Right atrium auricular region (tissue), 2 donors: Measurements from ENCODE around the gene TSEN54. TPM values are rescaled to one million over a fixed set of nuclear protein-coding genes. Genes with fewer than 3 reads are reported as not detected.

ENCODE experiments used
- DNase-seq: peaks from one replicate; pipeline ENCODE4 v3.0.0-alpha.2; 2019; ENCODE audit warnings: low spot score
- H3K27ac ChIP-seq, 2 donors: fragments of 200-600 bp; sonication (generic); 1 replicate in 1 of 2; 2 replicates in 1 of 2; pipeline ENCODE4 v1.5.1; 2016 to 2019
- H3K27me3 ChIP-seq, 2 donors: fragments of 200-600 bp; sonication (generic); one replicate each; pipeline versions ENCODE4 v1.5.1 to v1.6.0; 2017 to 2019
- H3K36me3 ChIP-seq: fragments of 200-600 bp; sonication (generic); one replicate; pipeline ENCODE4 v1.5.1; 2016
- H3K4me1 ChIP-seq, 2 donors: fragments of 200-600 bp; sonication (generic); one replicate each; pipeline versions ENCODE4 v1.5.1 to v1.6.0; 2017 to 2019
- H3K4me3 ChIP-seq, 2 donors: fragments of 200-600 bp; sonication (generic); 1 replicate in 1 of 2; 2 replicates in 1 of 2; pipeline ENCODE4 v1.5.1; 2017 to 2019; ENCODE audit warnings: mild to moderate bottlenecking in 1 of 2, moderate library complexity in 1 of 2
- H3K9me3 ChIP-seq, 2 donors: fragments of 200-600 bp; sonication (generic); one replicate each; pipeline ENCODE4 v1.5.1; 2019
- total RNA-seq, 2 donors: library from RNA; depleted of rRNA; stranded (reverse); fragments of >200 nt; gene quantifications; one replicate each; pipeline ENCODE4 v1.1.0, GENCODE V29; 2016
- TF ChIP-seq, protein P1 (sequence below), 2 donors: fragments of 200-600 bp; sonication (generic); IDR thresholded peaks; one replicate each; pipeline ENCODE4 v1.5.1; 2019; ENCODE audit warnings: antibody characterized with exemption in 2 of 2

TSEN54 gene
- total RNA-seq, 2 donors from 2014 or later: 9.6 to 13.8 TPM

DNA sequence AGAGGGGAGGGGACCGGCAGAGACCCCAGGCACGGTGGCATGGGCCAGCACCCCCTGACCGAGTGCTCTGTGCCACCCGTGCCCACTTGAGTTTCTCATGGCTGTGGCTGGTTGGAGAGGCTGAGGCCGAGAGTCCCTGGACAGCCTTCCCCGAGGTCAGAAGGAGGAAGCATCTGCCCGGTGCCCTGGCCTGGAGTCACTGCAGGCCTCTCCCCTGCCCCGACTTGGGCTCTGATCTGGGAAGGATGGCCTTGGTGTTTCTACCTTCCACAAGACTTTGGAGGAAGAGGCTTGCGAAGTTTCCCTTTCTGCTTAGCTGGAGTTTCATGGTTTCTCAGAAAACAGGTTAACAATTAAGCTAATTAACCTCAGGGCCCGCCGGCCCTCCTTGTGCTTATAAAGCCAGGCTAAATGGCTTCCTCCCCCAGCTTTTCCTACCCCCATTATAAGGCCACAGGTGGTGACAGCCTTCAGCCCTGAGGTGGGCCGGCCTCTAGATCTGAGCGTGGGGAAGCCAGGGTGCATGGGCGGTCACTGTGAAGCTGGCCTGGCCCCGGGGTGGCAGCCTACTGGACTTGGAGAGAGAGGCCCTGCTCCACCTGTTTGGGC, 26.5 kb downstream of the TSEN54 start:
- DNase-seq: no peak
- TF ChIP-seq, protein P1, sequence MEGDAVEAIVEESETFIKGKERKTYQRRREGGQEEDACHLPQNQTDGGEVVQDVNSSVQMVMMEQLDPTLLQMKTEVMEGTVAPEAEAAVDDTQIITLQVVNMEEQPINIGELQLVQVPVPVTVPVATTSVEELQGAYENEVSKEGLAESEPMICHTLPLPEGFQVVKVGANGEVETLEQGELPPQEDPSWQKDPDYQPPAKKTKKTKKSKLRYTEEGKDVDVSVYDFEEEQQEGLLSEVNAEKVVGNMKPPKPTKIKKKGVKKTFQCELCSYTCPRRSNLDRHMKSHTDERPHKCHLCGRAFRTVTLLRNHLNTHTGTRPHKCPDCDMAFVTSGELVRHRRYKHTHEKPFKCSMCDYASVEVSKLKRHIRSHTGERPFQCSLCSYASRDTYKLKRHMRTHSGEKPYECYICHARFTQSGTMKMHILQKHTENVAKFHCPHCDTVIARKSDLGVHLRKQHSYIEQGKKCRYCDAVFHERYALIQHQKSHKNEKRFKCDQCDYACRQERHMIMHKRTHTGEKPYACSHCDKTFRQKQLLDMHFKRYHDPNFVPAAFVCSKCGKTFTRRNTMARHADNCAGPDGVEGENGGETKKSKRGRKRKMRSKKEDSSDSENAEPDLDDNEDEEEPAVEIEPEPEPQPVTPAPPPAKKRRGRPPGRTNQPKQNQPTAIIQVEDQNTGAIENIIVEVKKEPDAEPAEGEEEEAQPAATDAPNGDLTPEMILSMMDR (IDR thresholded peaks at IDR 0.05): no peak
- H3K4me3 ChIP-seq: no peak overlapping the region
- no peaks in the 10 kb centered on the region for H3K36me3 ChIP-seq
- no peaks in the 10 kb centered on the region for H3K4me1 ChIP-seq
- H3K9me3 ChIP-seq: no peaks in the 10 kb centered on the region
- no peaks in the 10 kb centered on the region for H3K27me3 ChIP-seq
- H3K27ac ChIP-seq: no peak overlapping the region

DNA sequence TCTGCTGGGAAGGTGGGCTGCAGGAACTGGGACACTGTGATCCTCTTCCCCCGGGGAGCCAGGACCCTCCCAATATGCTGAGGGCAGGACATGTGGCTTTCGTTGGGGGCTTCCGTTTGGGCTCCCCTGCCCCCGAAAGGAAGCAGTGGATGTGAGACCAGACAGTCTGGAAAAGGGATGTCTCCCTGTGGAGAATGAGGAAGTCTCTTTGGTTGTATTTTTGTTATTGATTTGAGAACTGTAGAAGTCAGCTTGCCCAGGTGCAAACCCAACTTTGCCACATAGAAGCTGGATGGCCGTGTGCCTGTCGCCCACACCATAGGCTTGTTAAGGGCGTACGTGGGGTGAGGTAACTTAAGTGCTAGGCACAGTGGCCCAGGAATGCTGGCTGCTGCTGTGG, 27.9 kb downstream of the TSEN54 start:
- Histone ChIP-seq H3K9me3 (no peaks in the 10 kb centered on the region), H3K4me3 (no peak overlapping the region), H3K4me1 (no peaks in the 10 kb centered on the region), H3K27me3 (no peaks in the 10 kb centered on the region), H3K36me3 (no peaks in the 10 kb centered on the region), H3K27ac (no peak overlapping the region)
- no peak for DNase-seq
- TF ChIP-seq, protein P1 (IDR thresholded peaks at IDR 0.05): no peak

DNA sequence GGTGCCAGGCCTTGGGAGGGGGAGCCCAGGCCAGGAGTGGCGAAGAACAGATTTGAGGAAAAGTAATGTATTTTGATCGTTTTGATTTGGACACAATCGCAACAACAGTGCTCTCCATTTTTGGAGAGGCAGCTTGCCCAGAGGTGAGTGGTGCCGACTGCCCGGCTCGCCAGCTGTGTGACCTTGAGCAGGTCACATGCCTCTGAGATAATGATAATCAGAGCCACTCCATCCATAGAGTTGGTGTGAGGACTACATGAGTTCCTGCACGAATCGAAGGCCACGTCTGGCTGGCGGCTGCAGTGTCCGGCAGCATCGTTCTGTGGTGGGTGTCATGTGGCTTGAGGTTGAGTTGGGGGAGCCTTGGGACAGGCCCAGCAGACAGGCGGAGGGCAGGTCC, 29.9 kb downstream of the TSEN54 start:
- DNase-seq: no peak
- TF ChIP-seq, protein P1 (IDR thresholded peaks at IDR 0.05): no peak
- no peaks in the 10 kb centered on the region for H3K9me3 ChIP-seq
- no peaks in the 10 kb centered on the region for H3K4me1 ChIP-seq
- H3K36me3 ChIP-seq: no peaks in the 10 kb centered on the region
- no peak overlapping the region for H3K4me3 ChIP-seq
- no peak overlapping the region for H3K27ac ChIP-seq
- no peaks in the 10 kb centered on the region for H3K27me3 ChIP-seq

DNA sequence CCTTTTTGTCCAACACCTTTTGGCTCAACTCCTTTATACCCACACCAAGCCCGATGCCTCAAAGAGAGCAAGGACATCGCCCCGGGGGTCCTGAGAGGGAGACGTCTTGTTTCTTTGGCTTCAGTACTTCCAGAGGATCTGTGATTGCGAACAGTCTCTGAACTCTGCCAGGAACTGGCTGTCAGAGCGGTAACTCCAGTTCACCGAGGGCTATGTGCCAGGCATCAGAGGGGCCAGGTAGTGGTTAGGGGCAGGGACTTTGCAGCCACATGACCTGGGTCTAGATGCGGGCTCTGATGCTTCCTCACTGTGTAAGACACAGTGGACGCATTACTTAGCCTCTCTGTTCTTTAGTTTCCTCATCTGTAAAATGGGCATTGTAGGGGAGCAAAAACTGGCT, 30.8 kb downstream of the TSEN54 start:
- H3K36me3 ChIP-seq: no peaks in the 10 kb centered on the region
- TF ChIP-seq, protein P1 (IDR thresholded peaks at IDR 0.05): no peak
- no peaks in the 10 kb centered on the region for H3K27me3 ChIP-seq
- no peak for DNase-seq
- no peak overlapping the region for H3K27ac ChIP-seq
- H3K4me1 ChIP-seq: no peaks in the 10 kb centered on the region
- H3K9me3 ChIP-seq: no peaks in the 10 kb centered on the region
- H3K4me3 ChIP-seq: no peak overlapping the region

DNA sequence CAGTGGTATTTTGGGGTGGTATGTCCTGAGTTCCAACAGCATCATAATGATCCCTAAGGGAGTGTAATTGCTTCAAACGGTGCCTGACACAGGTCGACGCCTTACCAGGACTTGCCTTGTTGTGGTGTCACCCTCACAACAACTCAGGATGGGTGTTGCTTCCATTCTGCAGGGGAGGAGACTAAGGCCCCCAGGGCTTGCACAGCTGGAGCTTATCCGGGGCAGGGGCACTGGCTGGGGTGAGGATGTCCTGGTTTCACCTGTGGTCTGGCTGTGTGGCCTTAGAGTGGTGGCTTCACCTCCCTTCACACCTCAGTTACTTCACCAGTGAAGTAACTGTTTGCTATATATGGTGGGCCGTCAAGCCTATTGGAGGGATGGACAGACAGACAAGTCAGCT, 32.5 kb downstream of the TSEN54 start:
- Histone ChIP-seq H3K36me3 (no peaks in the 10 kb centered on the region), H3K27me3 (no peaks in the 10 kb centered on the region), H3K9me3 (no peaks in the 10 kb centered on the region), H3K4me3 (no peak overlapping the region), H3K4me1 (peaks cover 0 to 9% of the 10 kb centered on the region in 2 donors), H3K27ac (no peak overlapping the region)
- no peak for DNase-seq
- TF ChIP-seq, protein P1 (IDR thresholded peaks at IDR 0.05): no peak
